GM18873 (cell line): ENCODE measurements around the gene TMEM108.

ENCODE experiments used
- ATAC-seq: cut with Tn5 transposase; IDR thresholded peaks from one replicate; pipeline ENCODE4 v1.9.1; 2021; ENCODE audit warnings: mild to moderate bottlenecking, moderate library complexity, moderate number of reproducible peaks; ENCODE audit not compliant: unreplicated experiment, low FRiP score

The TMEM108 gene

DNA sequence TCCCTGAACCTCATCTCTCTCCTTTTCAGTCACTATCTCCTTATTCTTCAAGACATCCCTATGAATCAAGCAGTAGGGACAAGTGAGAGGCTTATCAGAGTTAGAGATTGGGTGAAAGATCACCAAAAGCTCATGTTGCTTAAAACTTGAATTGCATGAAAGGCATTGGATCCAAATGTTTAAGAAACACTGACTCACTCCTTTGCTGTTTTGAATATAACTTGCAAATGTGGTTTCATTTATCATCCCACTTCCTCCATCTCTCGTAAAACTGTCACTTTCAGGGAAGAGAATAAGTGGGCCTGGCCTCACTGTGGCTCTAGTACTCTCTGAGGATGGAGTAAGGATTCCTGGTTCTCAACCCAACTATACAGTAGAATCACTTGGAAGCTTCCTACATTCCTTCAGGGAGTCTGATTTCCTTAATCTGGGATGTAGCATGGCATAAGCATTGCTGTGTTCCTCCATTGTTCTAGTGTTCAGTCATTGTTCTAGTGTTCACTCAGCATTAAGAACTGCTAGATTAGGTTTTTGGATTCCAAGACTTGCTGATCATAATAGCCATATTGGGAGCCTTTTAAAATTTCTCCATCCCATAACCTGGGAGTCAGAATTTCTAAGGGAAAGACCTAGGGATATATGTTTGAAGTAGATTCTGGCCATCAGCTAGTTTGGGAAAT lies 171.8 kb downstream of the TMEM108 start:
- ATAC-seq = no peak

DNA sequence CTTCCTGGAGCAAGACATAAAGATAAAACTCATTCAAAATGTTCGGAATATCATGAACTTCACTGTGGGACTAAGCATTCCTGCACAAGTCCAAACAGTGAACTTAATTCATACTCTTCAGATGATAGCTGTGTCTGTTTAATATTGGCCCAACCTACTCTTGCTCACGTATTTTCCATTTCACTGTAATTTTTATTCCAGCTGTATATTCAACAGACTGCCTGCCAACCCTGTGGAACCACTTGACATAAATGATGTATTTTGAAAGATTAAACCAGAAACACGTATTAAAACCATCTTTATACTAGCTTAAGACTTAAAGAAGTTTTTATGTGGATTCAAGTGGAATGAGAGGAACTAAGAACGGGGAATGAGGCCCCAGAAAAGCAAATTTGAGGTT lies 172.5 kb downstream of the TMEM108 start:
- no peak for ATAC-seq

DNA sequence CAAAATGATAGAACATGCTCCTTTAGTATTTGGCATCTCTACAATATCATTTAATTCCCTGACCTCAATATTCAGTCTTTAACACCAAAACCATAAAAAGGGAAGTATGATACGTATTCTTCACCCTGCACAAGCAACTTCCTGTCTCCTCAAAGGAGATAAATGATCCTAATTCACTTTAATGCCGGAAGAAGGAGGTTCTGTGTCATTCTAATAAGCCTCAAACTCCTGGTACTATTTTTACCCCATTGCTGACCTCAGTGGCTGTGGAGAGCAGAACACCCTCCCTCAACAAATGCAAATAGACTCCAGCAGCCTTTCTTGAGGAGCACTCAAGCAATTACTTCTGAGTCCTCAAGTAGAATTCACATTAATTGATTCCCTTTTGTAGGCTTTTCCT lies 173.3 kb downstream of the TMEM108 start:
- ATAC-seq = peak; percentile 90

DNA sequence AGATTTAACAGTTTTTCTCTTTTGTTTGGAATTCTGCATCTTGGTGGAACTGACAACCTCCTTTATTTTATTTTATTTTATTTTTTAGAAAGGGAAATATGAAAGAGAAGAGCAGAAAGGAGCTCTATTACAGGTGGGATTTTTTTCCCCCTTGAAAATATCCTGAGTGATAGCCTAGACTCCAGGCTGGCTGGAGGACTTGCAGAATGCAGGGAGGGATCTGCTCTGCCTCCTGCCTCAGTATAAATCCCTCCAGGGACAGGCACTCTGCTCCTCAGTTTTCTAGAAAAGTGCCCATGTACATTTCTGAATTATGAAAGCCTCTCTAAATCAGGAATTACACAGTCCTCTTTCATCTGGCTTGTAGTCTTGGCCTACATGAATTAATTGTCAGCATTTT lies 173.7 kb downstream of the TMEM108 start:
- no peak for ATAC-seq

DNA sequence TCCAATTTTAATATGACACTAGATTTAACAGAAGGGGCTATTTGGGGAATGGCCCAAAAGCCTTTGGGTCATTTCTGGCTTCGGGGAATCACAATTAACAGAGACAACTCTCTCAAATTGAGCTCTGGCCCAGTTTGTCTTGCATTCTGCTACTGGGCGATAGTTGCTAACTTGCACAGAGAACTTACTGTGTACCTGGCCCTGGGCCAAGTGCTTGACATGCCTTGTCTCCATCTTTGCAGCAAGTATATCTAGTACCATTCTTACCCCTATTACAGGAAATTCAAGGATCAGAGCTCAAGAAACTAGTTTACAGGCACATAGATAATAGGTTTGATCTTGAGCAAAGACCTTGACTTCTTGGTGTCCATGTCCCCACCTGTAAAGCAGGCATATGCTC lies 175.7 kb downstream of the TMEM108 start:
- ATAC-seq = no peak

DNA sequence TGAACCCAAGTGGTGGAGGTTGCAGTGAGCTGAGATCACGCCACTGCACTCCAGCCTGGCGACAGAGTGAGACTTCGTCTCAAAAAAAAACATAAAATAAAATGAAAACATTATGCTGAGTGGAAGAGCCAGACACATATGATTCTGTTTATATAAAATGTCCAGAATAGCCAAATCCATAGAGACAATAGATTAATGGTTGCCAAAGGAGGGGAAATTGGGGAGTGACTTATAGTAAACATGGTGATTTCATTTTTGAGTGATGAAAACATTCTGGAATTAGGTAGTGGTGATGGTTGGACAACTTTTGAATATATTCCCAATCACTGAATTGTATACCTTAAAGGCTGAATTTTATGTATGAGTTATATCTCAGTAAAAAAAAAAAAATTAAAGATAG lies 189.6 kb downstream of the TMEM108 start:
- no peak for ATAC-seq

DNA sequence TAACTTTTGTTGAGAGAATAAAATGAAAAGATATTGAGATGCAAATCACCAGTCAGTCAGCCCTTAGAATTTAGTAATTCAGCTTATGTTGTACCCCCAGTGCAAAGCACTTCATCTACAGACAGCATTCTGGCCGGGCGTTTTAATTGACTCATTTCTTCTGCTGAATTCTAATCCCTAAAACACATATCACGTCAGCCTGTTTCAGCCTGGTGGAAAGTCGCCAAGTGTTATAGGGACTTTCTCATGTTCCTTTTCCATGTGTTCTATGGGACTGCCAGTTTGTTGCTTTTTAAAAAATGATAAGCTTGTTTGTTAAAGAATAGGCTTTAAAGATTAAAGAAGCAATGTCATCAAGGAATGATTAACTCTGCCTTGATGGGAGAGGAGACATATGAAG lies 192.0 kb downstream of the TMEM108 start:
- ATAC-seq = no peak

DNA sequence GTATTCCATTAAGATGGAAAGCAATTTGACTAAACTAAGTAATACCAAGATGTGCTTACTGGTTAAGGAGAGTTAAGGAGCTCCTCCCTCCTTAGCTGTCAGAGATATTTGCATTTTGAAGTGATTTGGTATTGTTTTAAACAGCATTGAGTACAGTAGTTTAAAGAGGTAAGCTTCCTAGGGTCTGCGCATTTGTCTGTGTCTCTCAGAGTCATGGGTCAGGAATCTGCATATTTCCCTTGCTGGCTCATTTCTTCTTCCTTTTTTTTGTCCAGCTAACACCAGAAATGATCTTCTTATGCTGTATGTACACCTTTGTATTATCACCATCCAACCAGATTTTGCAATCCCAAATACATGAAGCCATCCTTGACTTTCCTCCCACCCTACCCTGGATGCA lies 198.7 kb downstream of the TMEM108 start:
- ATAC-seq = no peak

DNA sequence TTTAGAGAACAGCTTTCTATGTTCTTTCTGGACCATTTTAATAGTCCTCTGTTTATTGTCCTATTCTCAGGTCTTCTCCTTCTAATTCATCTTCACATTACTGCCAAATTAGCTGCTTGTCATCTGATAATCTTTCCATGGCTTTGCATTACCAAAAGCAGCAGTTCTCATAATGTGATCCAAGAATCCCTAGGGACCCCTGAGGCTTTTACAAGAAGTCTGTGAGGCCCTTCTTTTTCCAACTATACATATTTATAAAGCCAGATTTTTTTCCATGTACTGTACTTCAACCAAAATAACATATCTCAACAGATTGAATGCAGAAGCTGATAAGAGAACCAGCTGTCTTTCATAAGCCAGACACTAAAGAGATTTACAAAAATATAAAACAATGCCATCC lies 199.2 kb downstream of the TMEM108 start:
- no peak for ATAC-seq

DNA sequence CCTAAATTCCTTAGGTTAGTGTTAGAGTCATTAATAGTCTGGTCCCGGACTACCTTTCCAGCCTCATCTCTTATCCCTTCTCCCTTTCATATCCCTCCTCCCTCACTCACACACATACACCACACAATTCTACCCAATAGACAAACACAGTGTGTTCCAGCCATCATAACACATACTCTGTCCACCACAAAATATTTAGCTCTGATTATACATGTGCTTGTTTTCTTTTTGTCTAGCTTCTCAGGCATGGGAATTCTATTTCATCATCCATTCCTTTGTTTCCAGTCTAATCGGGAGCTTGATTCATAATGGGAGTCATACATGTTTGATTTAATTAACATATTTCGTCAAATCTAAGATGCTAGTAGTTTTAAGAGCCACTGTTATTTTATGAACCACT lies 199.8 kb downstream of the TMEM108 start:
- ATAC-seq = no peak

DNA sequence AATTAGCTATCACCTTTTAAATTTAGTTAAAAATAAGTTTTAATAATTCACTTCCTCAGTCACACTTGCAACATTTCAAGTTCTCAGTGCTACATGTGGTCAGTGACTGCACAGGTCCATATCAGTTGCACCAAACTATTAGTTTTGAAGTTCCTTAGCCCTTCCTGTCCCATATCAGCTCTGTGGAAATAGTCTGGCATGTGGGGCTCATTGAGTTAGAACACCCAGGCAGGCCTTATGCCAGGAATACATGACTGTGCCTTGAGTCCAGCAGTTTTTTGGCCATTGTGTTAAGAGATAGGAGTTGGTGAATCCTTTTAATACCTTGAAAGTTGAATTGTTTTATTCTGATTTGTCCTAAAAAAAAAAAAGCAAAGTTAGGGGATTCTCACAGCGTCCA lies 207.9 kb downstream of the TMEM108 start:
- no peak for ATAC-seq

DNA sequence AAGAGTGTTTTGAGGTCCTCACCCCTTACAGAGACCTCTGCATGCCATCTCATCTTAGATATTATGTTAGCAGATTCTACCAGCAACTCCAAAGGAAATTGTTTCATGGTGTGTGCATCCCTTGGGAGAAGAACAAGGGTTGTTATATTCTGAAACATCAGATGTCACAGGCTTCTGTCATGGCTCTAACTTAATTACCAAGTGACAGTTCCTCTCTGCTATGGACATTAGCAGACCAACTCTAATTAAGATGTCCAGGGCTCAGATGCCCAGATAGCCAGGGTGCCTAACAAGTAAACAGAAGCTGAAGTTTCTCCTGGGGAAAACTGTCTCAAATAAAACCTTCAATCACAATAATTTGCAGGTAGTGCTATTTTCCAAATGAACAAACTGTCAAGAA lies 208.6 kb downstream of the TMEM108 start:
- ATAC-seq = no peak

DNA sequence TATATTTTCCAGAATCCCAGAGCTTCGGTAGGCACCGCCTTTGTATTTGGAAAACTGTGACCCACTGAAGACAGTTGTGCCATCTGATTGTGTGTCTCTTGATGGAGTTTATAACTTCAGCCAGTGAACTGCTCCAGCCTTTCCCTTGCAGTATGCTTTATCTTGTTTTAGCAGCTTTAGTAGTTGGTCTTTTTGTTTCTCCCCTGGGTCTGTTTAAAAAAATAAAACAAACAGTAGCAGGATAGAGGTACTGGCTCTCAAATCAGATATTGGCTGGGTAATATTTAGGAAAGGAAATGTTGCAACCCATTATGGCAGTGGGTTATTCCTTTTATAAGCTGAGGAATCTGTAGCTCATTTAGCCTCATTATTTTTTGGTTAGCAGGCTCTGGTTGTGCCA lies 210.2 kb downstream of the TMEM108 start:
- ATAC-seq = no peak

DNA sequence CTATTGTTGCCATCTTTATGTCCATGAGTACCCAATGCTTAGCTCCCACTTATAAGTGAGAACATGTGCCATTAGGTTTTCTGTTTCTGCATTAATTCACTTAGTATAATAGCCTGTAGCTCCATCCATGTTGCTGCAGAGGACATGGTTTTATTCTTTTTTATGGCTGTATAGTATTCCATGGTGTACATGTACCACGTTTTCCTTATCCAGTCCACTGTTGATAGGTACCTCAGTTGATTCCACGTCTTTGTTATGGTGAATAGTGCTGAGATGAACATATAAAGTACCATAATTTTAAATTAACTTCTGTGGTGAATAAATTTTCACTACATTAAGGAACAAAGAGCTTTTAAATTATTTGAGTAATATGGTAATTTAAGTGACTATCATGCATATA lies 211.3 kb downstream of the TMEM108 start:
- ATAC-seq = no peak

DNA sequence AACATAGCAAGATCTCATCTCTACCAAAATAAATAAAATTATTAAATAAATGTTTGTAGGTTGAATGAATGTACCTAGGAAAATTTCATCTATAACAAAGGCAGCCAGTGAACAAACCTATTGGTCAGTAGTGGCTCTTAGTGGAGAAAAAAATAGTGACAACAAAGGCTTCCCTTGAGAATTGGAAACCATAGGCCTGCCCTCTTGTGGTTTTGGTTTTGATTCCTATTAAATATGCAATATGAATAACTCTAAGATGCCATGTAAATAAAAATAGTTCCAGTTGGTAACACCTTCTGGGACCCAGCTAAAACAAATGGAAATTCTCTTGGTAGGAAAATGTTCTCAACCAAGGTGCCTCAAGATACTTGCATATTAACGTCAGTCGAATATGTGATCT lies 216.0 kb downstream of the TMEM108 start:
- no peak for ATAC-seq

DNA sequence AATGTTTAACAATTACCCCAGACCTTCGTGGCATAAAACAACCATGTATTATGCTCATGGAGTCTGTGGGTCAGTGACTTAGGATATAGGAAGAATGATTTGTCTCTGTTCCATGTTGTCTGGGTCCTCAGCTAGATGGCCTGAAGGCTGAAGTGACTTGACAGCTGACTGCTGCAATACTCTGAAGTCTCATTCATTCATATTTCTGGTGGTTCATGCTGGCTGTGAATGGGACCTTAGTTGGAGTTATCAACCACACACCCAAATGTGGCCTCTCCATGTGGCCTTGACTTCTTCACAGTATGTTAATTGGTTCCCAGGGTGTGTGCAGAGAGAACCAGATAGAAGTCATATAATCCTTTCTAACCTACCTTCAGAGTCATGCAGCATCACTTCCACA lies 216.5 kb downstream of the TMEM108 start:
- no peak for ATAC-seq

DNA sequence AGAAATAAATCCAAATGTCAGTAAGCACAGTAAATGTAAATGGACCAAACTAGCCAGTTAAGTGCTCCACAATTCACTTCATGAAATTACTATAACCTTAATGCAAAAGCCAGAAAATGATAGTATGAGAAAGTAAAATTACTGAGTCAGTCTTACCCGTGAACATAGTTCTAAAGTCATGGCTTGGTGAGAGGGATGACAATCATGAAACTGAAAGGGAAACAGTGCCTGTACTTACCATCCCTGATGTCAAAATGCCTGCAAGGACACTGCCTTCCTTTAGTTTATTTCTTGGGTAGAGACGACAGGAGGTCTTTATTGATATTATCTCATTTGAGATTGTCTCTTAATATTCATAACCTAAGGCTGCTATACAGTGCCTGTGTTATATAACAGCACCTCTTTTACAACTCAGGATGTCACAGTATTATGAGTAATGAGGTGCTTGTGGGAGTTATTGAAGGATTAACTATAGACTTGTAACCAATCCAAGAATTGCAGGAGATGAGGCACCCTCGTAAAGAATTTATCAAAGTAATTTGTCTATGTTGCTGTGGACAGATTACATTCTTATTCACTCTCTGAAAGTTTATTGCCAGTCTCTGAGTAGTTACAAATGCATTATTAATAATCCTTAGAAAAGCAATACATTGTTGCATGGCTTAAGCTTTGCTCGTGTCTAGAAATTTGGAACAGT lies 218.7 kb downstream of the TMEM108 start:
- no peak for ATAC-seq

DNA sequence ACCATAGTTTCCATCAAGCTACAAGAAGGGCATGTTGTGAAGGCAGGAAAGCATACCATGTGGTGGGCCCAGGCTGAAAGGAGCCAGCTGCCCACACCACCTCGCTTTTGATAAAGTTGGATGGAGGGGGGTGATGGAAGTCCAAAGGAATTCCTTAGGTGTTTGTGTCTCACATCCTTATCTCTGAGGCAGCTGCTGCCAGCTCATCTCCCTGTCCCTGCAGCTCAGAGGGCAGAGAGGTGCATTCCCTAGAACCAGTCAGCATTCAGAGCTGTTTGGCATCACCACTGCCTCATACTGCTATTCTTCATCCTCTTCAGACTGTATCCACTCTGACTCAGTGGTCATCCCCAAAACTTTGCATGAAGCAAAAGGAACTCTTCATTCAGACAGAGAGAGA lies 220.2 kb downstream of the TMEM108 start:
- no peak for ATAC-seq

DNA sequence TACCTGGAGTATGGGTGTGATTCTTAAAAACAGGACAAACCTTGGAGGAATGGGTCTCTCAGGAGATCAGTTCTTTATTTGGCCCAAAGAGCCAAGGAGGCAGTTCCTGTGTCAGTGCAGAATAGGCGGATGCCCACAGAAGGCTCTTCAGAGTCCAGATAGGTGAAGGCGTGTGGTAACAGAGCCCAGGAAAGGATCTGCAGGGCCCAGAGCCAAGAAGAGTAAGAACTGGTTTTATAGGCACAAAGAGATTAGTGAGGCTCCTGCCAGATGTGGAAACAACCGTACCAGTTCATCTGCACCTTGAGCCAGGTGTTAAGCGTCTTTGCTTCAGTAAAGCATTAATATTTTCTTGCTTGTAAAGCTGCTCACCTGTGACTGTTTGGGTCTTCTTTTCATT lies 221.6 kb downstream of the TMEM108 start:
- ATAC-seq = no peak

DNA sequence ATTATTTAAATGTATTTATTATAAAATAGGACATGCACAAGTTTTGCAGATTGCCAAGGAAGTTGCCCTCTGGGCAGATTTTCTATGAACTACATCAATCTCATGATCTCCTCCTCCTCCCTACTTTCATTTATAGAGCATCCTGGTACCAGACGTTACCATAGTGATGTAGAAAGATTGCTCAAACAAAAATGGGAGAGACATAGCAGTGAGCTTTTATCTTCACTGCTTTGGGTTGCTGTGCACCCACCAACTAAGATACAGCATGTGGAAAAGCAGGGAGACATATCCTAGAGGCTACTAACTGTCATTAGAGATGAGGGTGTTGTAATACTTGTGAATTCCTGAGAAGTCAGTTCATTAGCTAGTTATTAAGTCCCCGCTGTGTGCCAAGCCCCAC lies 224.1 kb downstream of the TMEM108 start:
- no peak for ATAC-seq

DNA sequence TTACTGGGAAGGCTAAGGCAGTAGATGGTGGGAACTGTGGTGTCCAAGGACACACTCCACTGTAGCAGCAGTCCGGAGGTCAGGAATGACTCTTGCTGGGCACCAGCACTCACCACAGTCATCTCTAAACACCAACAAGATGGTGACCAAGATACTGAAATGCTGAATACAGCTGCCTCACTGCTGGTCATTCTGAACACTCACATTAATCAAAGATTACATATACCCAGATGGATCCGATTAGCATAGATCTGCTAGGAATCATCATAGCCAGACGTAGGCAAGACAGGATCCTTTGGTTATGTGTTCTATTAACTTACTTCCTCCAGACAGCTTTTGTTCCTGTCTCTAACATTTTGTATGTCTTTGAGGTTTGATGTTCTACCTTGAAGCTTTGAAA lies 226.7 kb downstream of the TMEM108 start:
- ATAC-seq = no peak

DNA sequence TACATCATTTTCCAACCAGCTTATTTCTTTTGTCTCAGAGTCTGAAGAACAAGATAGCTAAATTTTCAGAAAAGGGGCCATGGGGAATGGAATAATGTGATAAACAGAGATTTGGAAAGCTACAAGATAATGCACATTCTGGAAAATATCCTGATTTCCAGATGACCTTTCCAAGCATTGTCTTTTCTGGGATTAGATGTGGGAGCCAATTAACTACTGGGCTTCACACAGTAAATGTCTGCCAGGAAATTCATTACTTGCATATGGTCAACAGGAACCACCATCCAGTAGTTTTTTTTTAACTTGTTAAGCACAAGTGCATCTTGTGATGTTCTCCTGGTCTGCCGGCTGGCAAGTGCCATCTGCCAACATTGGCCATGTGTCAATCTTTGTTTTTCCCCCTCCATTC lies 230.5 kb downstream of the TMEM108 start:
- no peak for ATAC-seq
